GM18507 (cell line): ENCODE measurements around the gene ZNF146.
"Not testable (repeated sequence)": the region's sequence is repeated elsewhere in the genome, so short reads cannot be mapped to it uniquely, and the experiment has no call there.

ENCODE experiments used
- DNase-seq: peaks from one replicate; pipeline ENCODE4 v3.0.0; 2011; ENCODE audit warnings: low read depth; ENCODE audit not compliant: insufficient read length; ENCODE audit errors: extremely low spot score
- FAIRE-seq: peaks from 2 replicates; lab custom pipeline; 2011; peaks lifted over from hg19 to GRCh38; lab: Jason Lieb, UNC

Gene ZNF146

GRCh38 chr19:36267061-36267845 is 52.3 kb downstream of the ZNF146 start:
- DNase-seq, result no peak
- no peak for FAIRE-seq

GRCh38 chr19:36268081-36268480 is 53.2 kb downstream of the ZNF146 start:
- FAIRE-seq, DNase-seq: not testable (repeated sequence)

- not testable (repeated sequence) for DNase-seq, FAIRE-seq
Measured at GRCh38 chr19:36268591-36268990, 53.7 kb downstream of the ZNF146 start.

- DNase-seq, FAIRE-seq: not testable (repeated sequence)
Measured at GRCh38 chr19:36269295-36269694, 54.4 kb downstream of the ZNF146 start.
